ENCODE results near the gene KAT6B.

DNA sequence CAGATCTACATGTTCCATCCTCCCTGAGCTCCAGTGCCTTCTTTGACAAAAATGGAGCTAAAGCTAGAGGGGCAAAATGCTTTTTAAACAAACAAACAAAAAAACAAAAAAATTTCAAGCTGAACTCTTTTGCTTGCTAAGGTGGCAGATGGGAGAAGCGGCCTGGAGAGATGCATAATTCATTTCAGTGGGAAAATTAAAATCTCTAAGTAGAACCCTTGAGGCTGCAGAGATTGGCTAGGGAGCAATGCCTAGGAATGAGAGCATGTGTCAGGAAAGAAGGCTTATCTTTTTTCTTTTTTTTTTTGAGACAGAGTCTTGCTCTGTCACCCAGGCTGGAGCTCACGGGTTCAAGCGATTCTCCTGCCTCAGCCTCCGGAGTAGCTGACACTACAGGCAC, 238.7 kb downstream of the KAT6B start:
- TF ChIP-seq TAF1 (IDR thresholded peaks at IDR 0.05; ENCODE audit: low read depth) (no peak), POLR2AphosphoS5 (IDR thresholded peaks at IDR 0.05) (no peak), CTCF (IDR thresholded peaks at IDR 0.05; ENCODE audit: poor library complexity, severe bottlenecking) (no peak), EP300 (conservative IDR thresholded peaks at IDR 0.05; ENCODE audit: poor library complexity, severe bottlenecking) (no peak), RAD21 (conservative IDR thresholded peaks at IDR 0.05) (no peak), SMC3 (conservative IDR thresholded peaks at IDR 0.05; ENCODE audit: poor library complexity) (no peak), EZH2 (IDR thresholded peaks at IDR 0.05; ENCODE audit: borderline replicate concordance, insufficient read depth, low read length, poor library complexity, severe bottlenecking) (no peak), REST (IDR thresholded peaks at IDR 0.05; ENCODE audit: borderline replicate concordance) (no peak)
